Glutamatergic neuron (in vitro differentiated cells): ENCODE results near the gene C7orf33. TPM values are rescaled to one million over a fixed set of nuclear protein-coding genes. Genes with fewer than 3 reads are reported as not detected.

Source experiments
- DNase-seq: peaks from one replicate; pipeline ENCODE4 v3.0.0; 2022
- H3K27ac Mint-ChIP-seq: one replicate; pipeline ENCODE4 v1.8.0; 2020; ENCODE audit warnings: mild to moderate bottlenecking, mixed read lengths, inconsistent platforms; ENCODE audit not compliant: unreplicated experiment
- H3K27me3 Mint-ChIP-seq: one replicate; pipeline ENCODE4 v1.8.0; 2020; ENCODE audit warnings: mild to moderate bottlenecking, moderate library complexity, mixed read lengths, inconsistent platforms; ENCODE audit not compliant: unreplicated experiment
- H3K36me3 Mint-ChIP-seq: one replicate; pipeline ENCODE4 v1.8.0; 2020; ENCODE audit warnings: mild to moderate bottlenecking, mixed read lengths, inconsistent platforms; ENCODE audit not compliant: unreplicated experiment
- H3K4me1 Mint-ChIP-seq: one replicate; pipeline ENCODE4 v1.8.0; 2020; ENCODE audit warnings: mild to moderate bottlenecking, low read depth, mixed read lengths, inconsistent platforms; ENCODE audit not compliant: unreplicated experiment
- H3K4me3 Mint-ChIP-seq: one replicate; pipeline ENCODE4 v1.8.0; 2020; ENCODE audit warnings: mild to moderate bottlenecking, mixed read lengths, inconsistent platforms; ENCODE audit not compliant: unreplicated experiment
- H3K9me3 Mint-ChIP-seq: one replicate; pipeline ENCODE4 v1.8.0; 2020; ENCODE audit warnings: mild to moderate bottlenecking, moderate library complexity, mixed read lengths, inconsistent platforms; ENCODE audit not compliant: unreplicated experiment
- total RNA-seq: library from RNA; stranded (reverse); fragmentation: NEBNext Ultra II Directional; extraction: Animal tissue kit (Norgen Biotek cat#: 25700); gene quantifications from one replicate; pipeline ENCODE4 v1.2.1, GENCODE V29; 2021; ENCODE audit not compliant: unreplicated experiment
- TF ChIP-seq, protein P1 (sequence below): fragments of 200-600 bp; sonication (generic); IDR thresholded peaks from one replicate; pipeline ENCODE4 v1.5.0; 2021; ENCODE audit not compliant: partially characterized antibody, unreplicated experiment

Gene C7orf33
- total RNA-seq, 1 donor from 2014 or later = not detected

DNA sequence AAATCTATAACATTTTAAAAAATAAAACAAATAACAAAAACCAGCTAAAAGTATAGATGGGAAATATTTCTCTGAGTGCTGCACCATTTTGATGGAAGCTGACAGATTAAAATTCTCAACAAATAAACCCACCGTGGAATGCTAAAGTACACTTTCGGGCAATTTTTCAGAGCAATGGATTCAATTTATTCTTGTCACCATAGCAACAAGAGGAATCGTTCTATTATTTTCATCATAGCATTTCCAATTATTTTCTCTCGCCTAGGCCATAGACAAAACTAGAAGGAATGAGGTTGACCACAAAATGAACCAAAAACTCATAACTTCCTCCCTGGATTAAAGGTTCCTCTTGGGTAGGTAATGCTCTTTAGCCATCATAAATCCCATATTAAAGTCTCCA lies 44.6 kb upstream of the C7orf33 start:
- TF ChIP-seq, protein P1, sequence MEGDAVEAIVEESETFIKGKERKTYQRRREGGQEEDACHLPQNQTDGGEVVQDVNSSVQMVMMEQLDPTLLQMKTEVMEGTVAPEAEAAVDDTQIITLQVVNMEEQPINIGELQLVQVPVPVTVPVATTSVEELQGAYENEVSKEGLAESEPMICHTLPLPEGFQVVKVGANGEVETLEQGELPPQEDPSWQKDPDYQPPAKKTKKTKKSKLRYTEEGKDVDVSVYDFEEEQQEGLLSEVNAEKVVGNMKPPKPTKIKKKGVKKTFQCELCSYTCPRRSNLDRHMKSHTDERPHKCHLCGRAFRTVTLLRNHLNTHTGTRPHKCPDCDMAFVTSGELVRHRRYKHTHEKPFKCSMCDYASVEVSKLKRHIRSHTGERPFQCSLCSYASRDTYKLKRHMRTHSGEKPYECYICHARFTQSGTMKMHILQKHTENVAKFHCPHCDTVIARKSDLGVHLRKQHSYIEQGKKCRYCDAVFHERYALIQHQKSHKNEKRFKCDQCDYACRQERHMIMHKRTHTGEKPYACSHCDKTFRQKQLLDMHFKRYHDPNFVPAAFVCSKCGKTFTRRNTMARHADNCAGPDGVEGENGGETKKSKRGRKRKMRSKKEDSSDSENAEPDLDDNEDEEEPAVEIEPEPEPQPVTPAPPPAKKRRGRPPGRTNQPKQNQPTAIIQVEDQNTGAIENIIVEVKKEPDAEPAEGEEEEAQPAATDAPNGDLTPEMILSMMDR = no peak

DNA sequence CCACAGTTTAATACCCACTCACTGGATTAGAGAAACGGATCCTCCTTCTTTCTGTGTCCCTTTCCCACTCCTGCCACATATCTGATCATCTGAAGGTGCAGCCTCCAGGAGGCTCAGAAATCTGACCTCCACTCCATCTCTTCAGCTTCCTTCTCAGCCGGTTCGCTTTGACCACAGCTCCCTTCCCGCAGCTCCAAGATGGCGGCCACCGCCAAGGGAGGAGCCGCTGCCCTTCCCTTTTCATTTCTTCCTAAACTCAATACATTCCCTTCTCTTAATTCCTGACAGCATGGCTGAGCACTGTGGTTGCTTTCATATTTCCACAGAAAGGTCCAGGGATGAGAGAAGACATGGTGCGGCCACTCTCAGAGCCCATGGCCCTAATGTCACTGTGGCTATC lies 43.7 kb upstream of the C7orf33 start:
- TF ChIP-seq, protein P1 = no peak
- DNase-seq = no peak
- Mint-ChIP-seq H3K4me3 (no peak overlapping the region), H3K4me1 (peaks cover 4% of the 10 kb centered on the region), H3K27me3 (peaks cover 3% of the 10 kb centered on the region), H3K27ac (no peak overlapping the region), H3K9me3 (peaks cover 2% of the 10 kb centered on the region), H3K36me3 (no peaks in the 10 kb centered on the region)

More for the DNA sequence above, 44.6 kb upstream of the C7orf33 start:
- H3K27me3 Mint-ChIP-seq = peaks cover 4% of the 10 kb centered on the region
- no peaks in the 10 kb centered on the region for H3K36me3 Mint-ChIP-seq
- H3K9me3 Mint-ChIP-seq = peaks cover 3% of the 10 kb centered on the region
- H3K4me3 Mint-ChIP-seq = no peak overlapping the region
- no peak overlapping the region for H3K27ac Mint-ChIP-seq
- H3K4me1 Mint-ChIP-seq = peaks cover 4% of the 10 kb centered on the region
- no peak for DNase-seq

DNA sequence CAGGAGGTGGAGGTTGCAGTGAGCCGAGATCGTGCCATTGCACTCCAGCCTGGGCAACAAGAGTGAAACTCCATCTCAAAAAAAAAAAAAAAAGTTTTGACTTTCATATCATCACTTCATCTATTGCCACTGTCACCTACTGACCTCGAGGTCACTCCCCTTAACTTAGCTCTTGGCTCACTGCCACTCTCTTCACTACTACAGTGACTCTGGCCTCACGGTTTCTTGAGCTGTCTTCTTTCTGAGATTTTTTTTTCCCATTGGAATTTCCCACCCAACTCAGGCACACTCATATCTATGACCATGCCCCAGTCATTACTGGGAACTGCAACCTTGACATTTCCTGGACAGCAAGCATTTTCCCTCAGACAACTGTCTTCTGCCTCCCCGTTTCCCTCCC lies 42.6 kb upstream of the C7orf33 start:
- Mint-ChIP-seq H3K27ac (no peak overlapping the region), H3K4me1 (peaks cover 4% of the 10 kb centered on the region), H3K4me3 (no peak overlapping the region), H3K36me3 (no peaks in the 10 kb centered on the region), H3K27me3 (peaks cover 2% of the 10 kb centered on the region), H3K9me3 (peaks cover 2% of the 10 kb centered on the region)
- DNase-seq = no peak
- TF ChIP-seq, protein P1 = no peak

DNA sequence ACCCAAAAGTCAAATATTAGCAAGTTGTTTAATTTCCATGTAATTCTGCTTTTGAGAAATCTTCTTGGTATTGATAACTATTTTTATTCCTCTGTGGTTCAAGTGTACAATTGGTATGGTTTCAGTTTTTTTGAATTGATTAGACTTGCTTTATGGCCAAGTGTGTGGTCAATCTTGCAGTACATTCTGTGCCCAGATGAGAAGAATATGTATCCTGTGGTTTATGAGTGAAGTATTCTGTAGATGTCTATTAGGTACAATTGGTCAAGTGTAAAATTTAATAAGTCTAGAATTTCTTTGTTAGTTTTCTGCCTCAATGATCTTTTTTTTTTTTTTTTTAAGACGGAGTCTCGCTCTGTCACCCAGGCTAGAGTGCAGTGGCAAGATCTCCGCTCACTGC lies 36.6 kb upstream of the C7orf33 start:
- TF ChIP-seq, protein P1 = no peak
- no peak overlapping the region for H3K27ac Mint-ChIP-seq
- H3K27me3 Mint-ChIP-seq = no peaks in the 10 kb centered on the region
- H3K36me3 Mint-ChIP-seq = peaks cover 7% of the 10 kb centered on the region
- H3K4me1 Mint-ChIP-seq = no peaks in the 10 kb centered on the region
- no peak overlapping the region for H3K4me3 Mint-ChIP-seq
- DNase-seq = no peak
- peaks cover 3% of the 10 kb centered on the region for H3K9me3 Mint-ChIP-seq

DNA sequence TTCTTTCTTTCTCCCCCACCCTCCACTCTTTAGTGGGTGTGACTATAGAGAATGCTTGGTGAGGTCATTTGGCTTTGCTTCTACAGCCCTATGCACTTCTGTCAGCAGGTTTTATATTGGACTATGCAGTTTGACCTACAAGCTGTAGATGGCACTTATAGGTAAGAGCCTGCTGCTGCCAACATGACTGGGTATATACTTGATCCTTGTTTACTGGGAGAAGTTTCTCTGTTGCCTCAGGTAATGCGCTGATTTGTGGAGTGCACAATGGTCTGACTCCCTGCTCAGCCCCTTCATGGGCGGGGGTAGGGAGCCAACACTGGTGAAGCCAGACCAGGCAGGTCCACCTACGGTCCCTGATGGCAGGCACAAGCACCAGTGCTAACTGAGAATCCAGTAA lies 33.7 kb upstream of the C7orf33 start:
- Mint-ChIP-seq H3K36me3 (peaks cover 7% of the 10 kb centered on the region), H3K4me3 (no peak overlapping the region), H3K9me3 (peaks cover 3% of the 10 kb centered on the region), H3K27me3 (no peaks in the 10 kb centered on the region), H3K4me1 (no peaks in the 10 kb centered on the region), H3K27ac (no peak overlapping the region)
- TF ChIP-seq, protein P1 = no peak
- no peak for DNase-seq
